Bronchial epithelial cell (primary cell): ENCODE results near the gene TSPAN32. TPM values are rescaled to one million over a fixed set of nuclear protein-coding genes. Genes with fewer than 3 reads are reported as not detected.

Experiments used
- DNase-seq: peaks from one replicate; pipeline ENCODE4 v3.0.0-alpha.2; 2010; ENCODE audit warnings: low read depth
- FAIRE-seq: peaks from 2 replicates; lab custom pipeline; 2011; peaks lifted over from hg19 to GRCh38; lab: Jason Lieb, UNC
- H3K27me3 ChIP-seq: 2 replicates; pipeline ENCODE4 v1.5.1; 2011; ENCODE audit warnings: low read length; ENCODE audit not compliant: control insufficient read depth, insufficient read depth
- H3K36me3 ChIP-seq: 2 replicates; pipeline ENCODE4 v1.5.1; 2011; ENCODE audit warnings: low read length; ENCODE audit not compliant: control insufficient read depth, insufficient read depth
- H3K4me3 ChIP-seq: 2 replicates; pipeline ENCODE4 v1.5.1; 2011; ENCODE audit warnings: mild to moderate bottlenecking, low read depth, low read length, control low read depth
- CTCF ChIP-seq: IDR thresholded peaks from 2 replicates; pipeline ENCODE4 v1.5.1; 2011; ENCODE audit warnings: mild to moderate bottlenecking, moderate library complexity, low read length, control low read depth, inconsistent platforms; ENCODE audit not compliant: insufficient read depth, severe bottlenecking
- total RNA-seq: library from RNA; depleted of rRNA; stranded (reverse); fragments of >200 nt; gene quantifications from 2 replicates; pipeline ENCODE4 v1.2.1, GENCODE V29; 2014

The TSPAN32 gene
- total RNA-seq, 1 donor from 2014 or later: not detected

- FAIRE-seq (no peak), DNase-seq (no peak)
- Histone ChIP-seq H3K27me3 (peaks cover 6% of the 10 kb centered on the region), H3K36me3 (no peaks in the 10 kb centered on the region), H3K4me3 (no peak overlapping the region)
- no peak for TF ChIP-seq CTCF
Observed at GRCh38 chr11:2290351-2290841, 11.4 kb upstream of the TSPAN32 start.

GRCh38 chr11:2293531-2293971, 8.3 kb upstream of the TSPAN32 start:
- Histone ChIP-seq H3K27me3 (no peaks in the 10 kb centered on the region), H3K4me3 (no peak overlapping the region), H3K36me3 (no peaks in the 10 kb centered on the region)
- no peak for DNase-seq
- no peak for TF ChIP-seq CTCF
- no peak for FAIRE-seq

DNA sequence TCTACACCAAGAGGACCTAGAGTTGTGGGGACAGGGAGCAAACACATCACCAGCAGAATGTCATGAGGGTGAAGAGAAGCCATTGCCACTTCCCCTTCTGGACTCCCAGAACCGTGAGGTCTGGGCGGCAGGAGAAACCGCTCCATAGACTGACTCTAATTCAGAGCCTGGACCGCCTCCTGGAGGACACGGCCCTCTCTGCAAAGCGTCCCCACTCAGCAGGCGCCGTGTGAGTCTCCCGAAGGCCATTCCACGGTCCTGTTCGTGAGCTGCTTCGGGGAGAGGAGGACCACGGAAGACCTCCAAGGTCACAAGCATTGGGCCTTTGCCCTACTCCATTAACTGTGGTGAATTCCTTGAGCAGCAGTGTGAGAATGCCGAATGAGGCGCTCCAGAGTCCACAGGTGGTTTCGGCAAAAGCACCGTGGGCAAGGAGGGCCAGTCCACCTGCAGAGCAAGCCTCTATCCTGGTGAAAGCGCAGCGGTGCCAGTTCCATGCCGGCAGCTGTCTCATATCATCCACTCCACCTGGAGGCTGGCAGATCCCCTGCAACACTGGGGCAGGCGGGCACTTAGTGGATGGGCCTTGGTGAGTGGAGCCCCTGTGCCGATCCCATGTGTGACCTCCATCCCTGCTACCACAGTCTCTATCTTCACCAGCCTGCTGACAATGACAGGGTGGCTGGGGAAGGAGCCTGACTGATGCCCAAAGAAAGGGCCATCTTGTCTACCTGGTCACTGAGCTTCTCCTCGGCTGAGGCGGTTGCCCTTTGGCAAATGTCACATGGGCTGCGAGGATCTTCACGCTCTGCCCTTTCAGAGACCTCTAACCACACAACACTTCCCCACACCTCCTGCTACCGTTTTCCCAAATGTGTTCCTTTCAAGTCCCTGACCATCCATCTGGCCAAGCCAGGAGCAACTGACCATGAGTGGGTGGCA, 7.6 kb upstream of the TSPAN32 start:
- no peak for FAIRE-seq
- H3K36me3 ChIP-seq: no peaks in the 10 kb centered on the region
- H3K4me3 ChIP-seq: no peak overlapping the region
- no peak for DNase-seq
- TF ChIP-seq CTCF: no peak
- no peaks in the 10 kb centered on the region for H3K27me3 ChIP-seq

GRCh38 chr11:2294926-2295290, 6.9 kb upstream of the TSPAN32 start:
- Histone ChIP-seq H3K36me3 (no peaks in the 10 kb centered on the region), H3K27me3 (no peaks in the 10 kb centered on the region), H3K4me3 (no peak overlapping the region)
- DNase-seq (no peak), FAIRE-seq (no peak)
- no peak for TF ChIP-seq CTCF

GRCh38 chr11:2295971-2296912, 5.6 kb upstream of the TSPAN32 start:
- no peak overlapping the region for H3K4me3 ChIP-seq
- FAIRE-seq: no peak
- no peaks in the 10 kb centered on the region for H3K27me3 ChIP-seq
- DNase-seq: no peak
- no peak for TF ChIP-seq CTCF
- no peaks in the 10 kb centered on the region for H3K36me3 ChIP-seq
